ENCODE data around the gene KPRP. TPM values are rescaled to one million over a fixed set of nuclear protein-coding genes. Genes with fewer than 3 reads are reported as not detected.

The KPRP gene
- not detected for total RNA-seq
- not detected for total RNA-seq (2013)

GRCh38 chr1:152757747-152758146 lies at the start of gene KPRP:
KPRP (plus strand) TSS chr1:152758025; CDS start chr1:152759589, 1,564 bp downstream.
- TF ChIP-seq CTCF (IDR thresholded peaks at IDR 0.05), result no peak
- Histone ChIP-seq H3K27me3 (ENCODE audit: control insufficient read depth, insufficient read depth, low read length) (peaks cover 2% of the 10 kb centered on the region), H3K9me3 (ENCODE audit: control insufficient read depth, insufficient read depth, low read length) (no peaks in the 10 kb centered on the region), H3K4me3 (ENCODE audit: low read length) (no peak within 1 kb of the TSS), H3K4me1 (ENCODE audit: control insufficient read depth, insufficient read depth, low read length) (no peaks in the 10 kb centered on the region), H3K36me3 (ENCODE audit: control insufficient read depth, insufficient read depth, low read length) (no peaks in the 10 kb centered on the region), H3K27ac (ENCODE audit: low read length) (no peak within 1 kb of the TSS)
- WGBS (ENCODE audit: insufficient coverage), result 84% methylated on average over 5 of the region's 6 CpGs
- ATAC-seq, result no peak
- Mint-ChIP-seq H3K4me1 (no peaks in the 10 kb centered on the region), H3K27ac (no peak within 1 kb of the TSS), H3K36me3 (no peaks in the 10 kb centered on the region), H3K4me3 (no peak within 1 kb of the TSS), H3K9me3 (no peaks in the 10 kb centered on the region), H3K27me3 (ENCODE audit: low read depth in 2 of 2) (peaks cover 14 to 39% of the 10 kb centered on the region in 2 donors)
- DNase-seq, result no peak
- intact Hi-C loops (cut with micrococcal nuclease), result no loop called here

- Mint-ChIP-seq H3K4me1 (no peaks in the 10 kb centered on the region), H3K27ac (no peak overlapping the region), H3K9me3 (no peaks in the 10 kb centered on the region), H3K27me3 (ENCODE audit: low read depth in 2 of 2) (peaks cover 14 to 15% of the 10 kb centered on the region in 2 donors), H3K4me3 (no peak overlapping the region), H3K36me3 (no peaks in the 10 kb centered on the region)
- intact Hi-C loops (cut with micrococcal nuclease), result no loop called here
- no peaks in the 10 kb centered on the region for H3K36me3 ChIP-seq (ENCODE audit: control insufficient read depth, insufficient read depth, low read length)
- no peaks in the 10 kb centered on the region for H3K27me3 ChIP-seq (ENCODE audit: control insufficient read depth, insufficient read depth, low read length)
- no peaks in the 10 kb centered on the region for H3K9me3 ChIP-seq (ENCODE audit: control insufficient read depth, insufficient read depth, low read length)
- H3K4me1 ChIP-seq (ENCODE audit: control insufficient read depth, insufficient read depth, low read length), result no peaks in the 10 kb centered on the region
- no peak overlapping the region for H3K4me3 ChIP-seq (ENCODE audit: low read length)
- no peak for TF ChIP-seq CTCF (IDR thresholded peaks at IDR 0.05)
- no peak for DNase-seq
- no peak overlapping the region for H3K27ac ChIP-seq (ENCODE audit: low read length)
- no peak for ATAC-seq
Measured at GRCh38 chr1:152718238-152718637, 39.6 kb upstream of the KPRP start.

GRCh38 chr1:152725261-152725660 lies 32.6 kb upstream of the KPRP start:
- DNase-seq (no peak), ATAC-seq (no peak)
- Histone ChIP-seq H3K36me3 (ENCODE audit: control insufficient read depth, insufficient read depth, low read length) (no peaks in the 10 kb centered on the region), H3K27ac (ENCODE audit: low read length) (no peak overlapping the region), H3K9me3 (ENCODE audit: control insufficient read depth, insufficient read depth, low read length) (no peaks in the 10 kb centered on the region), H3K4me3 (ENCODE audit: low read length) (no peak overlapping the region), H3K27me3 (ENCODE audit: control insufficient read depth, insufficient read depth, low read length) (no peaks in the 10 kb centered on the region), H3K4me1 (ENCODE audit: control insufficient read depth, insufficient read depth, low read length) (no peaks in the 10 kb centered on the region)
- Mint-ChIP-seq H3K36me3 (no peaks in the 10 kb centered on the region), H3K9me3 (no peaks in the 10 kb centered on the region), H3K27ac (no peak overlapping the region), H3K27me3 (ENCODE audit: low read depth in 2 of 2) (peaks cover 0 to 14% of the 10 kb centered on the region in 2 donors), H3K4me3 (no peak overlapping the region), H3K4me1 (no peaks in the 10 kb centered on the region)
- TF ChIP-seq CTCF (IDR thresholded peaks at IDR 0.05), result no peak
- intact Hi-C loops (cut with micrococcal nuclease), result no loop called here

- Mint-ChIP-seq H3K27me3 (ENCODE audit: low read depth in 2 of 2) (peaks cover 7 to 12% of the 10 kb centered on the region in 2 donors), H3K9me3 (no peaks in the 10 kb centered on the region), H3K4me1 (no peaks in the 10 kb centered on the region), H3K4me3 (no peak overlapping the region), H3K27ac (no peak overlapping the region), H3K36me3 (no peaks in the 10 kb centered on the region)
- Histone ChIP-seq H3K27me3 (ENCODE audit: control insufficient read depth, insufficient read depth, low read length) (no peaks in the 10 kb centered on the region), H3K27ac (ENCODE audit: low read length) (no peak overlapping the region), H3K36me3 (ENCODE audit: control insufficient read depth, insufficient read depth, low read length) (no peaks in the 10 kb centered on the region), H3K9me3 (ENCODE audit: control insufficient read depth, insufficient read depth, low read length) (no peaks in the 10 kb centered on the region), H3K4me3 (ENCODE audit: low read length) (no peak overlapping the region), H3K4me1 (ENCODE audit: control insufficient read depth, insufficient read depth, low read length) (no peaks in the 10 kb centered on the region)
- intact Hi-C loops (cut with micrococcal nuclease), result no loop called here
- DNase-seq (no peak), ATAC-seq (no peak)
- no peak for TF ChIP-seq CTCF (IDR thresholded peaks at IDR 0.05)
- WGBS (ENCODE audit: insufficient coverage), result no CpG with 5 or more reads among the region's 1 CpG
Measured at GRCh38 chr1:152728986-152729385, 28.8 kb upstream of the KPRP start.

Measured in natural killer cell (primary cell).